SK-N-SH treated with all-trans-retinoic acid at 6 μM for 48 hours (cell line): ENCODE results near the gene GRID1.

Source experiments
- ATAC-seq: fragments of 200-7000 bp; cut with Tn5 transposase; 3 replicates; pipeline ENCODE4 v1.9.1; 2020; ENCODE audit warnings: mild to moderate bottlenecking, moderate library complexity
- ARNTL ChIP-seq: fragments of 450-650 bp; formaldehyde crosslinking; IDR thresholded peaks from 2 replicates; pipeline ENCODE4 v1.5.0; 2020; ENCODE audit warnings: low read depth, mild to moderate bottlenecking, moderate library complexity, borderline replicate concordance
- BACH2 ChIP-seq: fragments of 250-450 bp; sonication (Bioruptor Pico); IDR thresholded peaks from 2 replicates; pipeline ENCODE4 v1.9.0; 2021; ENCODE audit warnings: mild to moderate bottlenecking, borderline replicate concordance
- OSR1 ChIP-seq: fragments of 250-450 bp; sonication (Bioruptor Pico); IDR thresholded peaks from 2 replicates; pipeline ENCODE4 v1.8.0; 2022; ENCODE audit warnings: moderate library complexity, mild to moderate bottlenecking, inconsistent platforms
- SNAI2 ChIP-seq: fragments of 250-450 bp; sonication (Bioruptor Pico); IDR thresholded peaks from 2 replicates; pipeline ENCODE4 v1.5.0; 2020; ENCODE audit warnings: mild to moderate bottlenecking, moderate library complexity
- ZC3H10 ChIP-seq: fragments of 250-450 bp; sonication (Bioruptor Pico); IDR thresholded peaks from 2 replicates; pipeline ENCODE4 v1.5.1; 2021; ENCODE audit warnings: mild to moderate bottlenecking, moderate library complexity
- ZFP3 ChIP-seq: fragments of 250-450 bp; sonication (Bioruptor Pico); IDR thresholded peaks from 2 replicates; pipeline ENCODE4 v1.5.0; 2020; ENCODE audit warnings: mild to moderate bottlenecking, moderate library complexity
- ZFP30 ChIP-seq: fragments of 450-650 bp; formaldehyde crosslinking; IDR thresholded peaks from 2 replicates; pipeline ENCODE4 v1.5.0; 2022; ENCODE audit warnings: mild to moderate bottlenecking, moderate library complexity
- ZNF565 ChIP-seq: fragments of 450-650 bp; formaldehyde crosslinking; conservative IDR thresholded peaks from 2 replicates; pipeline ENCODE4 v1.5.0; 2020; ENCODE audit warnings: low read depth, mild to moderate bottlenecking, moderate library complexity
- ZNF70 ChIP-seq: fragments of 450-650 bp; formaldehyde crosslinking; IDR thresholded peaks from 2 replicates; pipeline ENCODE4 v1.5.0; 2020; ENCODE audit warnings: mild to moderate bottlenecking, moderate library complexity
- TF ChIP-seq, protein P1 (sequence below): fragments of 250-450 bp; sonication (Bioruptor Pico); IDR thresholded peaks from 2 replicates; pipeline ENCODE4 v1.5.1; 2021; ENCODE audit warnings: mild to moderate bottlenecking, moderate library complexity
- TF ChIP-seq, protein P2 (sequence below): fragments of 250-450 bp; sonication (Bioruptor Pico); IDR thresholded peaks from 2 replicates; pipeline ENCODE4 v1.5.1; 2020; ENCODE audit warnings: low read depth, mild to moderate bottlenecking, moderate library complexity
- TF ChIP-seq, protein P3 (sequence below): fragments of 250-450 bp; sonication (Bioruptor Pico); IDR thresholded peaks from 2 replicates; pipeline ENCODE4 v1.8.0; 2021; ENCODE audit warnings: low read depth, mild to moderate bottlenecking, moderate library complexity, borderline replicate concordance

GRID1 gene

DNA sequence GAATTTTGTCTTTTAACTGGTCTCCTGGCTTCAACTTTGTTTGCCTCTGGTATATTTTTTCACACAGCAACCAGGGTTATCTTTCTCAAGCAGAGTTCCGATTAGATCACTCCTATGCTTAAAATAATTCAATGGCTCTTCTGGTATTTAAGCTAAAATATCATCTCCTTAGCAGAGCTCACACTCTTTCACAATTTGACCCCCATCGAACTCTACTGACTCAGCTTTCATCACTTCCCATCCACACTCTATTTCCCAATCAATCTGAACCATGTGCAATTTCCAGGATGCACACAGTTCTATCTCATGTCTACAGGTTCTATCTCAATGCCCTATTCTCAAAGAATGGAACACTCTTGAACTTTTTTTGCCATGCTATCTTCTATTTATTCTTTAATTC is 809.5 kb downstream of the GRID1 start:
- TF ChIP-seq ZC3H10, result no peak
- TF ChIP-seq ARNTL, result no peak
- TF ChIP-seq, protein P1, sequence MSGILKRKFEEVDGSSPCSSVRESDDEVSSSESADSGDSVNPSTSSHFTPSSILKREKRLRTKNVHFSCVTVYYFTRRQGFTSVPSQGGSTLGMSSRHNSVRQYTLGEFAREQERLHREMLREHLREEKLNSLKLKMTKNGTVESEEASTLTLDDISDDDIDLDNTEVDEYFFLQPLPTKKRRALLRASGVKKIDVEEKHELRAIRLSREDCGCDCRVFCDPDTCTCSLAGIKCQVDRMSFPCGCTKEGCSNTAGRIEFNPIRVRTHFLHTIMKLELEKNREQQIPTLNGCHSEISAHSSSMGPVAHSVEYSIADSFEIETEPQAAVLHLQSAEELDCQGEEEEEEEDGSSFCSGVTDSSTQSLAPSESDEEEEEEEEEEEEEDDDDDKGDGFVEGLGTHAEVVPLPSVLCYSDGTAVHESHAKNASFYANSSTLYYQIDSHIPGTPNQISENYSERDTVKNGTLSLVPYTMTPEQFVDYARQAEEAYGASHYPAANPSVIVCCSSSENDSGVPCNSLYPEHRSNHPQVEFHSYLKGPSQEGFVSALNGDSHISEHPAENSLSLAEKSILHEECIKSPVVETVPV (CRISPR knock-in tag), result no peak
- TF ChIP-seq SNAI2, result no peak
- no peak for TF ChIP-seq ZNF70 (CRISPR knock-in tag)
- TF ChIP-seq, protein P2, sequence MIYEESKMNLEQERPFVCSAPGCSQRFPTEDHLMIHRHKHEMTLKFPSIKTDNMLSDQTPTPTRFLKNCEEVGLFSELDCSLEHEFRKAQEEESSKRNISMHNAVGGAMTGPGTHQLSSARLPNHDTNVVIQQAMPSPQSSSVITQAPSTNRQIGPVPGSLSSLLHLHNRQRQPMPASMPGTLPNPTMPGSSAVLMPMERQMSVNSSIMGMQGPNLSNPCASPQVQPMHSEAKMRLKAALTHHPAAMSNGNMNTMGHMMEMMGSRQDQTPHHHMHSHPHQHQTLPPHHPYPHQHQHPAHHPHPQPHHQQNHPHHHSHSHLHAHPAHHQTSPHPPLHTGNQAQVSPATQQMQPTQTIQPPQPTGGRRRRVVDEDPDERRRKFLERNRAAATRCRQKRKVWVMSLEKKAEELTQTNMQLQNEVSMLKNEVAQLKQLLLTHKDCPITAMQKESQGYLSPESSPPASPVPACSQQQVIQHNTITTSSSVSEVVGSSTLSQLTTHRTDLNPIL, result no peak
- TF ChIP-seq OSR1 (CRISPR knock-in tag), result no peak
- TF ChIP-seq BACH2, result no peak
- no peak for TF ChIP-seq ZFP3 (CRISPR knock-in tag)
- no peak for TF ChIP-seq ZFP30 (CRISPR knock-in tag)
- TF ChIP-seq, protein P3, sequence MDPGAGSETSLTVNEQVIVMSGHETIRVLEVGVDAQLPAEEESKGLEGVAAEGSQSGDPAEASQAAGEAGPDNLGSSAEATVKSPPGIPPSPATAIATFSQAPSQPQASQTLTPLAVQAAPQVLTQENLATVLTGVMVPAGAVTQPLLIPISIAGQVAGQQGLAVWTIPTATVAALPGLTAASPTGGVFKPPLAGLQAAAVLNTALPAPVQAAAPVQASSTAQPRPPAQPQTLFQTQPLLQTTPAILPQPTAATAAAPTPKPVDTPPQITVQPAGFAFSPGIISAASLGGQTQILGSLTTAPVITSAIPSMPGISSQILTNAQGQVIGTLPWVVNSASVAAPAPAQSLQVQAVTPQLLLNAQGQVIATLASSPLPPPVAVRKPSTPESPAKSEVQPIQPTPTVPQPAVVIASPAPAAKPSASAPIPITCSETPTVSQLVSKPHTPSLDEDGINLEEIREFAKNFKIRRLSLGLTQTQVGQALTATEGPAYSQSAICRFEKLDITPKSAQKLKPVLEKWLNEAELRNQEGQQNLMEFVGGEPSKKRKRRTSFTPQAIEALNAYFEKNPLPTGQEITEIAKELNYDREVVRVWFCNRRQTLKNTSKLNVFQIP (CRISPR knock-in tag), result no peak
- TF ChIP-seq ZNF565, result no peak
- ATAC-seq, result no peak
